Fibroblast of lung (primary cell): ENCODE results near the gene CX3CR1.

Experiments used
- EZH2 ChIP-seq: IDR thresholded peaks from 2 replicates; pipeline ENCODE4 v1.5.1; 2012; ENCODE audit warnings: low read length, control low read depth, mild to moderate bottlenecking; ENCODE audit errors: missing control alignments
- TF ChIP-seq, protein P1 (sequence below), 2 donors: IDR thresholded peaks in 1 of 2; conservative IDR thresholded peaks in 1 of 2; 1 replicate in 1 of 2; 2 replicates in 1 of 2; pipeline ENCODE4 v1.5.1; 2011 to 2012; ENCODE audit warnings: low read length in 2 of 2, control low read depth in 1 of 2, inconsistent platforms in 1 of 2, low read depth in 1 of 2, mild to moderate bottlenecking in 1 of 2

DNA sequence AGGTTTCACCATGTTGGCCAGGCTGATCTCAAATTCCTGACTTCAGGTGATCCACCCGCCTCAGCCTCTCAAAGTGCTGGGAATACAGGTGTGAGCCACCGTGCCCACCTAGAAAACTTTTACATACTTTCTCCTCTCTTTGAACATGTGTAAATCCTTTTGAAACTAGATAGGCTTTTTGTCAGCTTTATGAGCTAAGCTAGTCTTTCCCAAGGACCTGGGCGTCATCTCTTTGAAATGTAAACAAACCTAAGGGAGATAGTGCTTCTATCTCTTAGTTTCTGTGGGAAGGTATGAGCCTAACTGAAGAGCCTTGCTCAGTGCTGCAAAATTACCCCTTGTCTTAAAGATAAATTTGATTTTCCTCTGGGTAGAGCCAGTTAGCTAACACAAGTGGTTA lies 4.8 kb downstream of the CX3CR1 start:
- TF ChIP-seq, protein P1, sequence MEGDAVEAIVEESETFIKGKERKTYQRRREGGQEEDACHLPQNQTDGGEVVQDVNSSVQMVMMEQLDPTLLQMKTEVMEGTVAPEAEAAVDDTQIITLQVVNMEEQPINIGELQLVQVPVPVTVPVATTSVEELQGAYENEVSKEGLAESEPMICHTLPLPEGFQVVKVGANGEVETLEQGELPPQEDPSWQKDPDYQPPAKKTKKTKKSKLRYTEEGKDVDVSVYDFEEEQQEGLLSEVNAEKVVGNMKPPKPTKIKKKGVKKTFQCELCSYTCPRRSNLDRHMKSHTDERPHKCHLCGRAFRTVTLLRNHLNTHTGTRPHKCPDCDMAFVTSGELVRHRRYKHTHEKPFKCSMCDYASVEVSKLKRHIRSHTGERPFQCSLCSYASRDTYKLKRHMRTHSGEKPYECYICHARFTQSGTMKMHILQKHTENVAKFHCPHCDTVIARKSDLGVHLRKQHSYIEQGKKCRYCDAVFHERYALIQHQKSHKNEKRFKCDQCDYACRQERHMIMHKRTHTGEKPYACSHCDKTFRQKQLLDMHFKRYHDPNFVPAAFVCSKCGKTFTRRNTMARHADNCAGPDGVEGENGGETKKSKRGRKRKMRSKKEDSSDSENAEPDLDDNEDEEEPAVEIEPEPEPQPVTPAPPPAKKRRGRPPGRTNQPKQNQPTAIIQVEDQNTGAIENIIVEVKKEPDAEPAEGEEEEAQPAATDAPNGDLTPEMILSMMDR (conservative IDR thresholded peaks at IDR 0.05 in 1 of 2, IDR thresholded peaks at IDR 0.05 in 1 of 2; ENCODE audit: low read depth in 1 of 2, low read length in 2 of 2), result no peak
- no peak for TF ChIP-seq EZH2
